OCI-M2 (cell line): Measurements from ENCODE around the gene TLE7.

Experiments used
- DNase-seq: peaks from one replicate; lab custom pipeline; 2025; ENCODE audit not compliant: unreplicated experiment; lab: John Stamatoyannopoulos, UW

The TLE7 gene

GRCh38 chr16:71414038-71414437 is 27.8 kb downstream of the TLE7 start:
- DNase-seq: no peak

- no peak for DNase-seq
Measured at GRCh38 chr16:71413341-71413740, 28.5 kb downstream of the TLE7 start.

GRCh38 chr16:71412270-71413160 is 29.3 kb downstream of the TLE7 start:
- DNase-seq: peak; percentile 46

GRCh38 chr16:71410146-71410545 is 31.7 kb downstream of the TLE7 start:
- DNase-seq: no peak

GRCh38 chr16:71409011-71409775 is 32.7 kb downstream of the TLE7 start:
- no peak for DNase-seq

- no peak for DNase-seq
Measured at GRCh38 chr16:71408536-71408935, 33.3 kb downstream of the TLE7 start.

GRCh38 chr16:71407731-71408130 is 34.1 kb downstream of the TLE7 start:
- no peak for DNase-seq

- no peak for DNase-seq
Measured at GRCh38 chr16:71406724-71407123, 35.1 kb downstream of the TLE7 start.

GRCh38 chr16:71406316-71406715 is 35.5 kb downstream of the TLE7 start:
- DNase-seq: no peak

- DNase-seq: no peak
Measured at GRCh38 chr16:71404364-71404763, 37.5 kb downstream of the TLE7 start.

- no peak for DNase-seq
Measured at GRCh38 chr16:71402674-71403073, 39.2 kb downstream of the TLE7 start.

GRCh38 chr16:71402007-71402406 is 39.8 kb downstream of the TLE7 start:
- no peak for DNase-seq

- DNase-seq: no peak
Measured at GRCh38 chr16:71399801-71400563, 41.9 kb downstream of the TLE7 start.

- DNase-seq: no peak
Measured at GRCh38 chr16:71396594-71396993, 45.3 kb downstream of the TLE7 start.

- no peak for DNase-seq
Measured at GRCh38 chr16:71389330-71389729, 52.5 kb downstream of the TLE7 start.

GRCh38 chr16:71387045-71387871 is 54.6 kb downstream of the TLE7 start:
- DNase-seq: no peak

- no peak for DNase-seq
Measured at GRCh38 chr16:71384073-71384724, 57.7 kb downstream of the TLE7 start.

GRCh38 chr16:71383054-71383773 is 58.6 kb downstream of the TLE7 start:
- DNase-seq: no peak

GRCh38 chr16:71380831-71381230 is 61.0 kb downstream of the TLE7 start:
- DNase-seq: no peak
